Subcutaneous adipose tissue (tissue), 4 donors: Measurements from ENCODE around the gene ATG10. TPM values are rescaled to one million over a fixed set of nuclear protein-coding genes. Genes with fewer than 3 reads are reported as not detected.

ENCODE experiments used
- CTCF ChIP-seq: fragments of 450-650 bp; IDR thresholded peaks from one replicate; pipeline ENCODE4 v1.5.1; 2016; ENCODE audit warnings: low read depth, mild to moderate bottlenecking, control low read depth, antibody characterized with exemption, moderate library complexity
- total RNA-seq, 4 donors: library from RNA; depleted of rRNA; stranded (reverse); fragments of >200 nt; gene quantifications; one replicate each; pipeline ENCODE4 v1.1.0, GENCODE V29; 2016

ATG10 gene
- total RNA-seq, 4 donors from 2014 or later: 7.0 to 17.9 (median 7.6) TPM

DNA sequence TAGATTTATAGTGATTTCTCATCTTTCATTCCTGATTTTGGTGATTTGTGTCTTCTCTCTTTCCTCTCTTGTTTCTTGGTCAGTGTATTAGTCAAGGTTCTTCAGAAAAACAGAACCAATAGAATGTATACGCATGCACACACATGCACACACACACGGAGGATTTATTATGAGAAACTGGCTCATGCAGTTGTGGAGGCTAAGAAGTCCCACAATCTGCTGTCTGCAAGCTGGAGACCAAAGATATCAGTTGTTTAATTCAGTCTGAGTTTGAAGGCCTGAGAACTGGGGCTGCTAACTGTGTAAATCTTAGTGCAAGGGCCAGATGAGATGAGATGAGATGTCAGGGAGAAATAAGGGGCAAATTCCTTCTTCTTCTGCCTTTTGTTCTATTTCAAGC is 312.1 kb downstream of the ATG10 start:
- TF ChIP-seq CTCF: no peak

- no peak for TF ChIP-seq CTCF
These were observed 313.4 kb downstream of the ATG10 start for GRCh38 chr5:82285206-82285605.

GRCh38 chr5:82287625-82288024 is 315.8 kb downstream of the ATG10 start:
- no peak for TF ChIP-seq CTCF

DNA sequence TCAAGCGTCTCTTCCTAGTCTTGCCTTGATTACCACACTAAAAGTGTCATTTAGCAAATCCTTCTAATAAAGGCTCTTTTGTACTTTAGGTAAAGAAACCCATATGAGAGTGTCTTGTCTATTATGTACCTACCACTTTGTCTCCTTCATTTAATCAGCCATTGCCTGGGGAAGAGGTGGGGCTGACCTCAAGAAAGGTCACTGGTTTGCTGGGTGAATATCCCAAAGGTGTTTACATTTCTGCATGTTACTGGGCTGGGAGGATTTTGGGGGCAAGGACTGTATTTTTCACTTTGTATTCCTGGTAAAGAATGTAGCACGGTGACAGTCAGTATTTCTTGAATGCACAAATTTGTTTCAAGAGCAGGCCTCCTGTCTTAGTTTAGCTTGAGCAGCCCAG is 318.2 kb downstream of the ATG10 start:
- no peak for TF ChIP-seq CTCF

DNA sequence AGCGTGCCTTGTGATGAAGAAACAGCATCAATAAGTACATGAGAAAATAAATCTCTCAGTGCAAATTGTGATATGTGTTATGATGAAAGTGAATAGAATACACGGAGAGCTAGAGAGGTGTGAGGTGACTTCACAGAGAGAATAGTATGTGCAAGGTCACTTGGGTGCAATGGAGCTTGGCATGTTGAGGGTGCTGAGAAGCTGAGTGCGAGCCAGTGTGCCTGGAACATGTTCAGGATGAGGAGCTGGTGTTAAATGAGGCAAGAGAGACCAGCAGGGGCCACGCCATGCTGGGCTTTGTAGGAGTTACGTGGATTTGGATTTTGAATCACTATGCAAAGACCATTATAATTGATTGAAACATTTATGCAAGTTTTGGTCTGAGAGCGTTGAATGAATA is 319.1 kb downstream of the ATG10 start:
- no peak for TF ChIP-seq CTCF

DNA sequence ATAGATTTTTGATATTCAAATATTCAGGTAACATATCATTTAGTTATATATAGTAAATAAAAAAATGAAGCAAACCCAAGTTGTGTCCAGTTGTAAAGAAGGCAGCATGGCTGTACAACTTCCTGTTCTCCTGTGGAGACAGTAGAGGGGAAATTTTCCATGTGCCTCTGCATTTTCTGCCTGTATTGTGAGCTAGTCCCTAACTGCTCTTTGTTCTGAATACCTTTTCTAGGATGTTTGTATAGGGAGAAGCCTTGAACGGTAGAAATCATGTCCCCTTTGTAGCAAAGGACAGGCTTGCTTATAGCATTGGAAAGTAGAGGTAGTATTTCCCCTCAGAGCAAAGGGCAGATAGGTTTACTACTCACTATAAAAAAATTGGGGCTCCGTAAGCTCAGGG is 319.6 kb downstream of the ATG10 start:
- TF ChIP-seq CTCF: no peak

DNA sequence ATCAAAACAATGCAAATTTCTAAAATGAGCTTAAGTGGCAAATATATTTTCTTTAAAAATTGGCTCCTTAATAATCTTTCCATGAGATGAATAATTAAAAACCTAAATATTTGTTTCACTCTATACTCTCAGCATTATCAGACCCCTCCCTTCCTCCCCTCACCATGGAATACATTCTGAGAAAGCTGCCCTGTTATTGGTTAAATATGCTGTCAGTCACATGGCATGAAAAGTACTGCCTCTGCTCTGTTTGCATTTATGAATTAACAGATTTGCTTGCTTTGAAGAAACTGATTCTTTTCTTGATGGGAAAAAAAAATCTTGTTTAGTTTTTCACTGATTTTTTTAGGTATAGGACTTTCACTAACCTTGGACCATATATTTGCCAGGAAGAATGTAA is 323.3 kb downstream of the ATG10 start:
- no peak for TF ChIP-seq CTCF
